HFF-Myc (cell line): ENCODE data around the gene USP40.

ENCODE experiments used
- DNase-seq: peaks from one replicate; pipeline ENCODE4 v3.0.0-alpha.2; 2011; ENCODE audit warnings: low read depth; ENCODE audit errors: extremely low read depth
- H3K4me3 ChIP-seq: replicated peaks from 2 replicates; pipeline ENCODE4 v1.5.1; 2011; ENCODE audit warnings: low read depth, mild to moderate bottlenecking, control low read depth, low read length
- CTCF ChIP-seq: IDR thresholded peaks from 2 replicates; pipeline ENCODE4 v1.5.1; 2012; ENCODE audit warnings: mild to moderate bottlenecking, low read depth, low read length, control low read depth; ENCODE audit errors: missing control alignments

The USP40 gene

DNA sequence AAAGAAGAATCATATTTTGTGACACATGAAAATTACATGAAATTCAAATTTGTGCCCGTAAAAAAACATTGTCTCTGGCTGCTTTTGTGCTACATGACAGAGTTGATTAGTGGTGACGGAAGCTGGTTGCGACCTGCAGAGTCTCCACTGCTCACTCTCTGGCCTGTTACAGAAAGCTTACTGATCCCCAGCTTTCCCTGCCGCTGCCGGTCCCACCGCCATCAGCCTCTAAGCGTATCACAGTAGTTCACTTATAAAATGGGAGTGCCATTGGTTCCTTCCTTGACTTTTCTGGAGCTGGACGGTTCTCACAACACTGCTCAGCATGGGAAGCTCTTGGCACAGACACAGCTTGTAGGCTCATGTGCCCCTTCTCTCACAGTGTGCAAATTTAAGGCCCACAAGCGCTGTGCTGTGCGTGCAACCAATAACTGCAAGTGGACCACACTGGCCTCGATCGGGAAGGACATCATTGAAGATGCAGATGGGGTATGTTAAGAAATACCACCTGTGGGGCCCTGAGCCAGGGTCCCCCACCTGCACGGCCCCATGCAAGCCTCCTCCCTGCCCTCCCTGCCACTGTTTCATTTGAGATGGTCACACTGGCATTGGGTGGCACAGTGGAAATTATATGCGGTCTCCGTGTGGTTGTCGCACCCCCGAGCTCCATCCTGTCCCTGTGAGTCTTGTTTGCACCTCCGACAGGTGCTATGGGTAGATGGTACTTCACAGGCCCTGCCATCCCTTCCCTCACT is 131.0 kb downstream of the USP40 start:
- no peak overlapping the region for H3K4me3 ChIP-seq
- no peak for DNase-seq
- no peak for TF ChIP-seq CTCF

DNA sequence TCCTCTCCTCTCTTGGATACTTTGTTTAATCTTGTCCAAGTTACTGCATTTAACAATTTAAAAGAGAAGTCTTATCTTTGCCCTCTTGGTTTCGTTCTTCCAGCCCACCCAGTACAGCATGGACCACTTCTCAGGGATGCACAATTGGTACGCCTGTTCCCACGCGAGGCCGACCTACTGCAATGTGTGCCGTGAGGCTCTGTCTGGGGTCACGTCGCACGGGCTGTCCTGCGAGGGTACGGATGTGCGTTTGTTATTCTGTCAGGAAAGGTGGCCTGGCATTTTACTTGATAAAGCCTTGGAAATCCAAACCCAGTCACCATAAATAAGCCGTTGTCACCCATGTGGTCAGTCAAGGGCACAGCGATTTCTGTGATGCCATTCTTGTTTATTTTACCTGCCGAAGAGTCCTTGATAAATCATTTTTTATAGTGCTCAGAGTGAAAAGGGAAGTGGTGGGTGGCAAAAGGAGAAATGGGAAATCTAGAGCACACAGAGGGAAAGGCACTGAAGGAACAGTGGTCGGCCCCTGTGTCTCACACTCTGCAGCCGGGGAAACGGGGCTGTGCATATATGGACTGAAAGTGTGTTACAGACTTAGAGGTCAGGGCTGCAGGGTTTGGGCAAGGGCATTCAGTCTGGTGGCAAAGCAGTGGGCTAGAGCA is 131.8 kb downstream of the USP40 start:
- no peak for DNase-seq
- no peak for TF ChIP-seq CTCF
- H3K4me3 ChIP-seq: no peak overlapping the region

DNA sequence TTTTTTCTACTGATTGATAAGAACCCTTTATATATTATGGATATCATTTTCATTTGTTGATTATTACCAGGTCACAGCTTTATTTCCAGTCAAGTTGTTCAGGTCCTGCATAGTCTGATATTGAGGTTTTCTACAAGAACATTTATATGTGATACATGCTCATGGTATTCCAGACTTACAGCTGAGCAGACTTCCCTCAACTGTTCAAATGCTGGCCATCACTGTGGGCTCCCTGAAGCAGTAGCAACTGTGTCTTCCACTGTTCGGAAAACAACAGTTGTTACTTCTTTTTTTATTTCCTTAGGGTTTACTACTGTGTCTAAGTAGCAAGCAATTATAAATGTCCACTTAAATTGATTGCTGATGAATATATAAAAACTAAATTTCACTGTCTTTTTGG is 132.8 kb downstream of the USP40 start:
- H3K4me3 ChIP-seq: no peak overlapping the region
- no peak for DNase-seq
- no peak for TF ChIP-seq CTCF

DNA sequence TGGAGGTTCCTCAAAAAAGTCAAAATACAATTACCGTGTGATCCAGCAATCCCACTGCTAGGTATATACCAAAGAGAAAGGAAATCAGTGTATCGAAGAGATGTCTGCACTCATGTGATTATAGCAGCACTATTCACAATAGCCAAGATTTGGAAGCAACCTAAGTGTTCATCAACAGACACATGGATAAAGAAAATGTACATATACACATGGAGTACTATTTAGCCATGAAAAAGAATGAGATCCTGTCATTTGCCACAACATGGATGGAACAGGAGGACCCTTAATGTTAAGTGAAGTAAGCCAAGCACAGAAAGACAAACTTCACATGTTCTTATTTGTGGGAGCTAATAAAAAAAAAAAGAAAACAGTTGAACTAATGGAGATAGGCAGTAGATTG is 133.6 kb downstream of the USP40 start:
- DNase-seq: no peak
- no peak for TF ChIP-seq CTCF
- no peak overlapping the region for H3K4me3 ChIP-seq

DNA sequence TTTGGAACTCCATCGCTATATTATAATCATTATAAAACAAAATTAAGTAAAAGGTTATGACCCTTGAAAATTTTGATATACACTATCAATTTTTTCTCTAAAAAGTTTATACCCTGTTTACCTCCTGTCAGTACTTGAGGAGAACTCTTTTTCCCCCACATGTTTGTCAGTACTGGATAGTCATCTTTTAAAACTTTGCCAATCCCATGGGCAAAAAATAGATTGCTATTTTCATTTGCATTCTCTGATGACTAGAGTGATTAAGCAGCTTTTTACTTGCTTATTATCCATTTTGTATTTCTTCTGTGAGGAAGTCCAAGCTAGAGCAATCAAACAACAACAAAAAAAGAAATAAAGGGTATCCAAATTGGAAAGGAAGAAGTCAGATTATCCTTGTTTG is 135.9 kb downstream of the USP40 start:
- H3K4me3 ChIP-seq: no peak overlapping the region
- TF ChIP-seq CTCF: no peak

GRCh38 chr2:233430081-233430480 is 136.5 kb downstream of the USP40 start:
- no peak for DNase-seq
- TF ChIP-seq CTCF: no peak
- no peak overlapping the region for H3K4me3 ChIP-seq

More for the DNA sequence above, 135.9 kb downstream of the USP40 start:
- no peak for DNase-seq
